Activated CD8-positive, alpha-beta memory T cell treated with anti-CD3 and anti-CD28 coated beads, Interleukin-2, amount 50 U/mL, for 1 hour (primary cell): ENCODE measurements around the gene GSG1L.

ENCODE experiments used
- DNase-seq: peaks from one replicate; pipeline ENCODE4 v3.0.0-alpha.2; 2020; ENCODE audit errors: extremely low read depth

The GSG1L gene

DNA sequence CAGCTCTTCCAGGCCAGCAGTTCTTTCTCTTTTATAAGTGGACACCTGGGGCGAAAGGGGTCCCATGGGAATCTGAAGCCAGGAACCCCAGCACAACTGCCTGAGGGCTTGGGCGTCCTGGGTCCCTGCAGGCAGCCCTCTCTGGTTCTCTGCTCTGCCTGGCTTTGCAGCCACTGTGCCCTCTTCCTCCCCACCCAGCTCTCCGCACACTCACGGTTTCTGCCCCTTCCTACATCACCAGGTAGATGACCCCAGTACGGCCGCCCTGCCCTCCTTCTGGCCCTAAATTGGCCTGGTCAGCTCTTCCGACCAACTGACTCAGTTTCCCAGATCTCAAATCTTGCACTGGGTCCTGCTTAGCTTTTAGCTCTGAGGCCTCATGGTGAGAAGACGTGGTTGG lies 288.3 kb downstream of the GSG1L start:
- no peak for DNase-seq

- no peak for DNase-seq
Observed at GRCh38 chr16:27774779-27775178, 288.7 kb downstream of the GSG1L start.

DNA sequence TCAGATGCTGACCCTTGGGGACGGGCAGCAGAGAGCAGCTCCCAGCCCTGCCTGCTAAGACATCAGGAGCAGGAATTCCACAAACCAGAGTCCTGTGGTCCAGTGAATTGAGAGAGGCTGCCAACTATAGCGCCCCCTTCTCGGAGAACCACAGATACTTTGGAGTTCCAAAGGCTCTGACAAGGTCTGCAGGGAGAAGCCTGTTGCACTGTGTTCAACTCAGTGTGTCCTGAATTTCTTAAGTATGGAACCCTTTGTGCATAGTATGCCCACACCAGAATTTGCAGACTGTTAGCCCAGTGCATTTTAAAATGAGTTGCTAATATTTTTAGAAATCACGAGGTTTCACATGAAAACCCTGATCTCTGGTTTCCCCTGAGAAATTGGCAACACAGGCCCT lies 290.2 kb downstream of the GSG1L start:
- DNase-seq: no peak

GRCh38 chr16:27772093-27772825 lies 291.3 kb downstream of the GSG1L start:
- no peak for DNase-seq

DNA sequence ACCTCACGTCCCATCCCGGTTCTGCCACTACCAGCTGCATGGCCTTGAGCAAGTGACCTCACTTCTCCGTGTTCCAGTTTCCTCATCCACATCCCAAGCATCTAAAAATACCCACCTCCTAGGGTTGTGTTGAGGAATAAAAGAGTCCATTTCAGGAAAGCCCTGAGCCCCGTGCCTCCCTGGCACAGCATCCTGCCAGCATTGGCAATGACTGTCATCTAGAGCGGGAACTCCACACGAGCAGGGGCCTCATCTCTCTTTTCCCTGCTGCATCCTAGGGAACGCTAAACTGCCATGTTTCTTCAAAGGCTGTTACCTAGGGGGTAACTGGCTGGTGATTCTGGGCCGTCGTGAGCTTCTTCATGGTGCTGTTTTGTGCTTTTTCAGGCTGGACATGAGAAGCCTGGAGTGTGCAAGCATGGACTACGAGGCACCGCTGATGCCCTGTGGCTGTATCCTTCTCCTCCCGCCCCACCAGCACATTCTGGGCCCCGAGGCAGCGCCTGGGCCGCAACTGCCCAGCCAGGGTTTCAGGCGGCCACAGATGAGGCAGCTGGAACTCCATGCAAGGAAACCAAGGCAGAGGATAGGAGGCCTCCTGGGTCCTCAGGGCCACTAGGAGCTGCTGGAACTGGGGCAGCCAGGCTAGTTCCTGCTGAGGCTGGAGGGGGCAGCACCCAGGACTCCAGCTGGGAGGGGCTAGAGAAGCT lies 292.2 kb downstream of the GSG1L start:
- DNase-seq: no peak

DNA sequence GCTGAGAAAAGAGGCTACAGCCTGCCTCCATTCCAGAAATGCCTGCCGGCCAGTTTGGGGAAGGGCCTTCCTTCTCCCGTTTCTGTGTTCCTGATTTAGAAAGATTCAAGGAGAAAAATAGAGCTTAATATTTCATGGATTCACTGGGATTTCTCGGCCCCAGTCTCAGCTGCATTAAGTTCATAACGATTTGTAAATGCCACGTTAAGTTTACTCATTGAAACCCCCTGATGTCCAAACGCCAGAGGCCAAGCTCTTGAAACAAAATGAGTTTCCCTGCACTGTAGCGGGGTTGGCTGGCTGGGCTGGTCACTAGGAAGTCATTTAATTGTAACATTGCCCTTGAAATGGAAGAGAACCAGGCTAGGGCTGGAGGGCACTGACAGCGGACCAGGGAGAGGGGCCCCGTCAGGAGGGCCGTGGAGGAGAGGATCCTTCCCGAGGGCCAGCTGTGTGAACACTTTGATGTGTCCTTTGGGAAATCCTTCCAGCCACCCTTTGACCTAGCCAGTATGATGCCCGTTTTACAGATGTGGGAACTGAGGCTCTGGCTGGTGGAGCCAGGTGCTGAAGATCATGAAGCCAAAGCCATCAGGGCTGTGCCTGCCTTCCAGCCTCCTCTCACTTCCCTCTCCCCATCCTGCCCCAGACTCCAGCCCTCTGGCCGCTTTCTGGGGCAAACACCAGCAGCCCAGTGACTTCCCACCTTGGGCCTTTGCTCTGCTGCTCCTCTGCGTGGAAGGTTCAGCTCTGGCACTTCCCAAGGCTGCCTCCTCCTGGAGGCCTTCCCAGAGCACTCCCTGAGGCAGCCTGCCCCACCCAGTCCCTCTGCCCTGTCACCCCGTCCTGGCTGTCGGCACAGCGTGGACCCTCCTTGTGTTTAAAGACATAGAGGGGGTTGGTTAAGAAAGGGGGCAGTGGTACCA lies 293.0 kb downstream of the GSG1L start:
- no peak for DNase-seq

DNA sequence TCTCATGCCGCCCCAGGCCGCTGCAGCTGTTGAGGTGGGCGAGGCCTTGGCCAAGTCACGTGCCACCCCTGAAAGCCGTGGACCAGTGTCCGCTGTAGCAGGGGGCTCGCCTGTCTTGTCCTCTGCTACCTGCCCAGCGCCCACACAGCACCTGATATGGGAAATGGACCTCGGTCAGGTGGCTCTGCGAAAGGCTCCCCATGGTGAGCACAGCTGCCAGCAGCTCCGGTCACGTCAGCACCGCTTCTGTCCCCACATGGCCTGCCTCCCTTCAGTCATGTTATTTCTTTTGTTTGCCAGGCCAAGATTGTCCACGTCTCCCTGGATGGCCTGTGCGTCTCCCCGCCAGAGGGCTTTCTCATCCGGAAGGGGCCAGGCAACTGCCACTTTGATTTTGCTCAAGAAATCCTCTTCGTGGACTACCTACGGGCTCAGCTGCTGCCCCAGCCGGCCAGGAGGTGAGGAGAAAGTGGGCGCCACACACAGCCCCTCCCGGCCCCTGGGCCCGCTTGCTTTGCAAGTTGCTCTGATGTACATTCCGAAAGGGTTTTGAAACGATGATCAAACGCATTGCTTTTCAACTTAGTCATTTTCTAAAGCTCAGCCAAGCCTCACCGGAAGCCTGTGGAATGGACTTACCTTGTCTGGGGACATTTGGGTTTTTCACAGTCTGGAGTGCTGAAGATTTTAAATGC lies 293.8 kb downstream of the GSG1L start:
- no peak for DNase-seq

- DNase-seq: no peak
Observed at GRCh38 chr16:27768651-27769272, 294.8 kb downstream of the GSG1L start.

DNA sequence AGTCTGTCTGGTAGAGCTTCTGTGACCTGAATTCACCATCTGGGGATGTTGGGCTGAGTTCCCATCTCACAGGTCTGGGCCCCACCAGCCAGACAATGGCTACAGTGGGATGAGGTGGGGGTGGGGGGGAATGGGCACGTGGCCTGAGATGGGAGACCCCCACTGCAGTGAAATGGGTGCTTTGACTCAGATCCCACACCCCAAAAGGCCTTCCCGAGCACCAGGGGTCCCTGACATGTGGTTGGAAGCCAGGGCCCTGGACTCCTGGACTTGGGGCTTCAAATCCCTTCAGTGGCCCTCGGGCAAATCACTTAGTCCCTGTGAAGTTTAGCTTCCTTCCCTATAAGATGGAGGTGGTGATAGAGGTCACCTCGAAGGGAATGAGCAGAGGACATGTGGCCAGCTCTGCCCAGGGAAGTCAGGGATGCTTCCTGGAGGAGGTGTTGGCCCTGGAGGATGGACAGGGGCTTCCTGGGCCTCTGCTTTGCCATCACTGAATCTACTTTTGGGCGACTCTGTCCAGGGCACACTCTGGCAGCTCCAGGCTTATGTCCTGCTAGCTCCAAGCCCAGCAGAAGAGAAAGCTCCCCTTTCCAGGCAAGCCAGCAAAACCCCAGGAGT lies 295.4 kb downstream of the GSG1L start:
- no peak for DNase-seq

DNA sequence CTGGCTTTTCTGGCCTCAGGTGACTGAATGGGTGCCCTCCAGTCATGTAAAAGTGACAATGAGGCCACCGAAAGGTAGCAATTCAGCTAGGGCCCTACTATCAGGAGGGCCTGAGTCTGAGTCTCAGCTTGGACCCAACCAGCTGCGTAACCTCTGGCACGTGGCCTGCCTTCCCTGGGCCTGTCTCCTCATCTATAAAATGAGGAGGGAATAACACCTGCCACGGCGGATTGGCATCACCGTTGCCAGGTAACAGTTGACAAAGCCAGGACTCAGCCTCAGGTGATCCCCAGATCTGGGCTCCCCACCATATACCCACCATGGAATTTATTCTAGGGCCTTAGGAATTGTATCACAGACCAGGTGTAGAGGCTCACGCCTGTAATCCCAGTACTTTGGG lies 296.4 kb downstream of the GSG1L start:
- DNase-seq: no peak

DNA sequence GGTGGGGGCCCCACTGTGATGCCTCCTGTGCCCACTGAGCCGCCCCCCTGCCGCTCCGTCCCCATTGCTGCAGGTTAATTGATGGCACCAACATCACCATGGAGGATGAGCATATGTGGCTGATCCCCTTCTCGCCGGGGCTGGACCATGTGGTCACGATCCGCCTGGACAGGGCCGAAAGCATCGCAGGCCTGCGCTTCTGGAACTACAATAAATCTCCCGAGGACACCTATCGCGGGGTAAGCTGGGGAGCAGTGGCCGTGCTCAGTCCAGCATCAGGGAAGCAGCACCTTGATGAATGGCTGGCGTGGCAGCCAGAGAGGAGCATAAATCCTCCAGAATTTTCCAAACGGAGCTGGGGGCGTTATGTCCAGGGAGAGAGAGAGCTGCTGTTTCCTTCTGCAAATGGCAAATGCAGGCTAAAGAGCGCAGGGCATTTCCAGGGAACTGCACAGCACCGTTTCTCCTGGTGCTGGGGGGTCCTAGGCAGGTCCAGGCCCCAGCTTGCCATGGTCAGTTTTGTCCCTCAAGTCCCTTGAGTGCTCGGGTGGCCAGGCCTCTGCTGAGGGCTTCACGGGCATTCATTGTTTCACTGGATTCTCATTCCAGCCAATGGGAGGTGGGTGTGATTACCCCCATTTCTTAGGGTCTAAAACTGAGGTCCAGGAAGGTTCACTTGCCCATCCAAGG lies 297.1 kb downstream of the GSG1L start:
- no peak for DNase-seq

GRCh38 chr16:27764869-27765675 lies 298.4 kb downstream of the GSG1L start:
- DNase-seq: no peak

DNA sequence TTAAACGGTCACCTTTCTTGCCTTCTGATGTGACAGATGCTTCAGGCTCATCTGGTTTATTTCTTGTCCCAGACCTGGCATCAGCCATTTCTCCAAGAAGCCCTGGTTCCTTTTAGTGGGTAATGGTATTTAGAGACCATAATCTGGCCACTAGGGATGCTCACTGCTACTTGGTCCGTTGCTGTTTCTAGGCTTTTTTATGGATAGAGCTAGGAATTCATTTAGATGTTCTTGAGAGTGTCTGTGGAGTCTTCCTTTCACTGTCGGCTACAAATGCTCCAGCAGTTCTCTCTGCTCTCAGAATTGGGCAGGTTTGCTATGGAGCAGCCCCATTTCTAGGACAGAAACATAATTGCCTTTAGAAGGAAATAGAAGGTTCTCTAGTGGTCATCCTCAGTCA lies 299.1 kb downstream of the GSG1L start:
- DNase-seq: no peak

- no peak for DNase-seq
Observed at GRCh38 chr16:27762441-27762840, 301.1 kb downstream of the GSG1L start.

GRCh38 chr16:27761816-27762215 lies 301.7 kb downstream of the GSG1L start:
- no peak for DNase-seq

- no peak for DNase-seq
Observed at GRCh38 chr16:27760789-27761176, 302.7 kb downstream of the GSG1L start.

DNA sequence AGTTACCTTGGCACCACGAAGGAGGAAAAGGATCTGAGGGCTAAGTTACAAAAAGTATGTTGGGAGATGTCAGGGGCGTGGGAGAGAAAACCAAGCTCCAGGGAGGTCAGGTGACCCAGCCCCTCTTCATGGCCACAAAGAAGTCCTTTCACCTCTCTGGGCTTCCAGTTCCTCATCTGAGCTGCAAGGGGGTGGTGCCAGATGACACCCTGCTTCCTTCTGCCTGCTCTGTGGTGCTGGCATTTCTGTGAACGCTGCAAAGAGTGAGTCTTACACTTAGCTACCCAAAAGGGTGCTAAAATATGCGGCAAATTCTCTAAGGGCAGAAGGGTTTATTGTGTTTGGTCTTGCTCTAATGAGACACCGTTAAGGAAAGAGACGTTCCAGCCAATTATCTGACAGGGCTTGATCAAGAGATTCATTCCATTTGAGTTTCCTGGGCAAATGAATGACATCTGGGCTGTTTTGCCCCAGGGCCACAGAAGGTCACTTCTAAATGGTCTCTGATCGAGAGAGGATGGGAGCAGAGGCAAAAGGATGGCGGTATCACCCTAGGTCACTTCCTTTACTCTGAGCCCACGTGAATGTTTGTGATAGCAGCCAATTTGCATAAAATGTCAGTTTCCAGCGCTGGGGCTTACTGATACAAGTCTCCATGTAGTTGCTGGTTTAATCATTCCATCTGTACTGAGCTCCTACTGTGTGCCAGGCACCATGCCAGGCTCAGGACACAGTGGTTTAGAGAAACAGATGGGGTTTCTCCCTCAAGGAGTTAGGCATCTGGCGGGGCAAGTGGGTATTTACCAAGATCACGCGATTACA lies 303.3 kb downstream of the GSG1L start:
- DNase-seq: no peak

DNA sequence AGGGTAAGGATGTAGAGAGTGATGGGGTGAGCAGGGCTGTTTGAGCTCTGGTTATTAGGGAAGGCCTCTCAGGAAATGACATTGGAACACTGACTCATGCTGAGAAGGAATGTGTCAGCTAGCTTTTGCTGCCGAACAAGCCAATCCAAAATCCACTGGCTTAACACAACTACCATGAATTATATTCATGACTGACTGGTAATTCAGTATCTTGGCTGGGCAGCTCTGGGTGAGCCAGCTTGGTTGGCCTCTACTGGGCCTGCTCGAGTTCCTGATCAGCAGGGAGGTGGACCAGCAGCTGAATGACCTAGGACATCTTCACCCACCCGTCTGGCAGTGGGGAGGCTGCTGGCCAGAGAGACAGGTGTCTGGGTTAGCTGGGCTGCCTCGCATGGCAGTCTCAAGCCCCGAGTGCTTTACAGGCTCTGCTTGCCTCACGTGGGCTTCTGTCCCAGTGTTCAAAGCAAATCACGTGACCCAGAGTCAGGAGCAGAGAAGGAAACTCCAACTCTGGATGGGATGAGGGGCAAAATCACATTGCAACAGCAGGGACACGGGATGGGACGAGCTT lies 304.1 kb downstream of the GSG1L start:
- DNase-seq: no peak
